Fibroblast of skin of abdomen (primary cell): Measurements from ENCODE around the gene C20orf144.
A peak's percentile ranks its signal among the peaks of the same experiment; 100 is the strongest.

Source experiments
- DNase-seq: peaks from one replicate; pipeline ENCODE4 v3.0.0-alpha.2; 2013

The C20orf144 gene

DNA sequence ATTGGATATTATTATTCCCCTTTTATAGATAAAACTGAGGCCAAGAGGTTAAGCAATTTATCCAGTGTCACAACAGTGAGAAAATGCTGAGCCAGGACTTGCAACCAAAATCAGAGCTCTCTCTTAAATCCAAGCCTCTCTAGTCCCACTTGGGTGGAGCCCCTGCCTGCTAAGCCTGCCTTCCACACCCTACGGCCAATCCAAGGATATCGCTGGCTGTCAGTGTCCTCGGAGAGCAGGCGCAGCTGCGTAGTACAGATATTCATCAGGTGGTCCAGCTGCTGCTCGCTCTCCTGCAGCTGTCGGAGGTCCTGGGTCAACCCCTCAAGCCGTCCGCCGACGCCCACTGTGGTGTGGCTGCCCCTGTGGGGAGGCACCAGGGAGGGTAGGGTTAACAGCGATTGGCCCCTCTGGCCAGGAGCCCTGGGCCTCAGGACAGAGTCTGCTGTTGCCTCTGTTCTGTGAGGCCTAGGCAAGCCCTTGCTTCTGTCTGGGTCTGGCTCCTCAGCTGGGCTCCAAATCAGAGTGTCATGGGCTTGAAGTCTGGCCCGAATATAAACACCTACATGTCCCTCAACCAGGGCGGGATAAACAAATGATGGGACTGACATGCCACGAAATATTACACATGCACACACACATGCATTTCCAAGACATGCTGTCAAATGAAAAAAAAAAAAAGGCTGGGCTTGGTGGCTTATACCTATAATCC lies 16.0 kb downstream of the C20orf144 start:
- DNase-seq: no peak

DNA sequence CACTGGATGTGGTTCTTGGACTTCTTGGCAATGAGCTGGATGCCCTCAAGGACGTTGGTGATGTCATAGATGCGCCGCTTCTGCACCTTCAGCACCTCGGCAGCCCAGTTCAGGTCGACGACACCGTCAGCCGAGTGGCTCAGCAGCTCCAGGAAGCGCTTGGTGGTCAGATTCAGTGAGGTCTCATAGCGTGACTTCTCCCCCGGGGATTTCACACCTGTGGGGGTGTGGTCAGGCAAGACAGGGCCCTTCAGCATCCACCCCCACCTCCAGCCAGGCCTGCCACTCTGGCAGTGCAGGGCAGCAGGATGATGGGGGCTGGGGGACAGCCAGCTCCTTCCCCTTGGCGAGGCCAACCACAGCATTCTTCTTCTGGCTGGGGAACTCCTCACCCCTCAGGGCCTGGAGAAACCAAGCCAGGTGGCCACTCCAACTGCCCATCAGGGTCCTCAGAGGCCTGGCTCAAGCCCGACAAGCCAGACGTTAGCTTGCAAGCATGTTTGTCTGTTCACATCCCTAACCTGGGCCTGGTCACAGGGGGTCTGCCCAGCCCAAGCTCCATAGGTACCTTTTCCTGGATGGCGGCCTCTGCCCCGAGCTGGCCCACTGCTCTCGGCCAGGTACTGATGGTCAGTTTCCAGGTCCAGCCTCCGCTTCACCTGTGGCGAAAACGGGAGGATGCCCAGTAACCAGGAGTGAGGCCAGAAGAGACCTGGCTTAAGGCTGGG lies 17.8 kb downstream of the C20orf144 start:
- DNase-seq: no peak

DNA sequence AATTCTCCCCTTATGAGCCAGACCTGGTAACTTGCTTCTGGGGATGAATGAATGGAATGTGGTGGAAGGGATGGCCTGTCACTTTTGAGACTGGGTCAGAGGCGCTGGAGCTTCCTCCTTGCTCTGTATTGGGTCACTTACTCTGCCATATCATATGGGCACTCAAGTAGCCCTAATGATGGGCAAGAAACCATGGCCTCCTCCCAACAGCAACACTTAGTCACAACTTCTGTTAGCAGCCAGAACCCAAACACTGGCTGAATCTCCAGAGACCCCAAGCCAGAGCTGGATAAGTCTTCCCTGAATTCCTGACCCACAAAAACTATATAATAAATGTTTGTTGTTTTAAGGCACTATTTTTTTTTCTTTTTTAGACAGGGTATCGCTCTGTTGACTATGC lies 18.6 kb downstream of the C20orf144 start:
- DNase-seq: no peak

DNA sequence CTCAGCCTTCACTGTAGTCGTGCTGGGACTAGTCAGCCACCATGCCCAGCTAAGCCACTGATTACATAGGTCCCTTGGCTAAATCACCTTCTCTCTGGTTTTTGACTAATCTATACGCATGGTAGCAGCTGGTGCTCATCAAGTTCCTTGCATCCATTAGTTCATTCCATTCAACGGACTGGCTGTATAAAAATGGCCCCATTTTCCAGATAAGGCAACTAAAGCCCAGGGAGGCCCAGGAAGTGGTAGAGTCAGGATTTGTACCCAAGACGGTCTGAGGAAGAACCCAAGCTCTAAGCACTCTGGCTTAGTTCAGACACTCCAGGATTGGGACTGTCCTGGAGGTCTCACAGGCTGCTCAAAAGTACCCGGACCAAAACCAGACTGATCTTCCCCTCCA lies 19.2 kb downstream of the C20orf144 start:
- DNase-seq: no peak

DNA sequence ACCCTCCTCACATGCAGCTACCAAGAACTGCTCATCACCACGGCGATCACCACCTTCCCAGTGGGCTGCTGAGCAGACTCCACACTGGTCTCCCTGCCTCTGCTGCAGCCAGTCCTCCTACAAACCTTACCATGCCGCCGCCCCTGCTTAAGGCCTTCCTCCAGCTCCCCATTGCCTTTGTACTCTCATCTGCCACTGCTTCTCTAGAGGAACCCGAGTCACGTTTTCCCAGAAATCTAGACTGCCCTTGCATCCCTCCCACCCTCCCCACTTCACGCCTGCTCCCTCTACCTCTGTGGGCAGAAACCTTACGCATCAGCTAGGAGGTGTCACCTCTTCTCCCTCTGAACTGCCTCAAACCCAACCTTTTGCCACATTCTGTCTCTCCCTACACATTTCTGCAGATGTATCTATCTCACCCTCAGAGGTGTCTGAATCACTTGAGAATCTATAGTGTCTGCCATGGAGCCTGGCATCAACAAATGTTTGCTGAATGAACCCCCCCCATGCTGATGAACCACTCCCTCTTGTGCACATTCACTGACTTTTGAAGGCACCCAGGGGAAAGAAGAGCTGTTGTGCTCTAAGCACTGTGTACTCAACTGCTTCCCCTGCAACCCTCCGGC lies 19.7 kb downstream of the C20orf144 start:
- no peak for DNase-seq

DNA sequence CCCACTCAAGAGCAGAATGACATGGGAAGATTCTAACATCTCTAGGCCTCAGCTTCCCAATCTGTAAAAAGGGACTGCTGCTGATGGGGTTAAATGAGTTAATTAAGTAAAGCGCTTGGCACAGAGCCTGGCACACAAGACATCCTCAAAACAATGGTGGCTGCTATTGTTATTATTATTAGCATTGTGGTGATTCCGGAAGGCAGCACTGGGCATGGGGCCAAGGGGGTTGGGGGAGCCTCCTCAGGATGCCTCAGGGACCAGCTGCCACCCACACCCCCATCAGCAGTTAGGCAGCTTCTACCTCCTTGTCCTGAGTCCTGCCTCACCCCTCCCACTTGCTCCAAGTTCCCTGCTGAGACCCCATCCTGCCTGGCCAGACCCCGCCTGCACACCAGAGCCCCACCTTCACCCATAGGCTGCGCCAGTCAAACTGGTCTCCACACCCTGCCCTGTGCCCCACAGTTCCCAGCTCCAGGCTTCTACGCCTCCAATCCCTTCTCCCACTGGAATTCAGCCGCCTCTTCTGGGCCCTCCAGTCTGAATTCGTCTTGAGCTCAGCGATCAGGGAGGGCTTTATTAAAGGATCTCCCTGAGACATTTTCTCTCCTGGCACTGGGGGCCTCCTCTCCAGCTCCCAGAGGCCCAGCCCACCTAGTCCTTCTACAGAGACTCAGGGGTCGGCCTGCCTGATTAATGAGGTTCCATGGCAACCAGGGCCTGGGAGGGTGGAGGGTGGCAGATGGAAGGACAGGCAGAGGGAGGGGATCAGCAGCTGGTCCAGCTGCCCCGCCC lies 22.6 kb downstream of the C20orf144 start:
- DNase-seq: no peak

DNA sequence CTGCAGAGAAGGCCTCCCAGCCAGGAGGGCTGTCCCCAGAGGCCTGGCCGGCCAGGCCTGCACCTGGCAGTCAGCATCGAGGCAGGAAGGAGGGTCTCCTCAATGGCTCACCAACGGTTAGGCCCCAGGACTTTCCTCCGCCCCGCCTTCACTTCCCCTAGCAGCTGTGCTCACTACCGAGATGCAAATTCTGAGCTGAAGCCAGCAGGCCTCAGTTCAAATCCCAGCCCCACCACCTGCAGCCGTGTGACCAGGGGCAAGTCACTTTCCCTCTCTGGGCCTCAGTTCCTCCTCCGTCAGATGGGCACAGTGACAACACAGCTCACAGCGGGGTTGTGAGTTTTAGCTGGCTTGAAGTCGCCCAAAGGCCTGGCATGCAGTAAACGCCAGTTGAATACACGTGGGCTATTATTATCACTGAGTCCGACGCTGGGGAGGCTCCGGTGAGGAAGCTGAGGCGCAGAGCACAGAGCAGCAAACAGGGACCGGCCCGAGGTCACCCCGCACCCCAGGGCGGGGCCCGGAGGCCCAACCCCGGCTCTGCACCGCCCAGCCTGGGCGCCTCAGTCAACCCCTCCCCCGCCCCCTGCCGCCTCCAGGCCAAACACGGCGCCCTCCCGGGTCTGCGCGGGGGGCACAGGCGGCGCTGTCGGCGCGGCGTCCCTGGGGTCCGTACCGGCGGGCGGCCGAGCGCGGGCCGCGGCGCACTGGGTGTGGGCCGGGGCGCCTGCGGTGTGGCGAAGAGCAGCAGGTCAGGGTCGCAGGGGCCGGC lies 23.4 kb downstream of the C20orf144 start:
- DNase-seq: no peak

DNA sequence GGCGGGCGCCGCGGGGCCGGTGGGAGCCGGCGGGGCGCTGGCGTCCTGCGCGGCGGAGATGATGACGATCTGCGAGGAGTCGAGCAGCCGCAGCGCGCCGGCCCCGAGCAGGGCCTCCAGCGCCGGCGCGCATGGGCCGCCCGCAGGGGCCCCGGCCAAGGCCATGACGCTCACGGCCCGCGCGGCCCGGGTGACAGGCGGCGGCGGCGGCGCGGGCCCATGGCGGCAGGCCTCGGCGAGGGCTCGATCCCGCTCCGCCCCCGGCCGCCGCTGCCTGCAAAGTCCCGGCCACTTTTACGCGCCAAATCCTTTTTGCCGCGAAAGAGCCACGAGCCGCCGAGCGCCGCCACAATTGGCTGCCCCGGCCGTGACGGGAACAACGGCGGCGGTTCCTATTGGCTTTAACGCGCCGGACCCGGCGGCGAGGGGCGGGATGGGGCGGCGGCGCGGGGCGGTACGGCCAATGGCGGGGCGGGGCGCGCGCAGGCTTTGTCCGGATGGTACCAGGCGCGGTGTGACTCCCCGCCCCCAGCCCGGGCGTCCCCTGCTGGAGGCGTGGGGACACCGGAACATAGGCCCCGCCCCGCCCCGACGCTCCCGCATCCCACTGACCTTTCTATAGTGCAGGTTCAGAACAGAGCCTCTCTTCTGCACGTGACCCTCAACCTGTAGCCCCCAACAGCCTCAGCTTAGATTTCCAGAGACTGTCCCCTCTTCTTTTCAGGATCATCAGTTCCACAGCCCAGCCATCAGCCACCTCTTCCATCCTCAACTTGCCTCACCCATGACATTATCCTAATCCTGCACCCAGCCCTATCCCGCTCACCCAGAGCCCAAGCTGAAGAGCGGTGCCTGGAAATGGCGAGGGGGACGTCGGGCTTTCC lies 24.2 kb downstream of the C20orf144 start, which contains the start of gene E2F1:
Gene E2F1 (minus strand): TSS at position 286 of the 884 bp plus-strand sequence. CDS start 121 bp downstream, at position 165.
- DNase-seq: peak; percentile 93

DNA sequence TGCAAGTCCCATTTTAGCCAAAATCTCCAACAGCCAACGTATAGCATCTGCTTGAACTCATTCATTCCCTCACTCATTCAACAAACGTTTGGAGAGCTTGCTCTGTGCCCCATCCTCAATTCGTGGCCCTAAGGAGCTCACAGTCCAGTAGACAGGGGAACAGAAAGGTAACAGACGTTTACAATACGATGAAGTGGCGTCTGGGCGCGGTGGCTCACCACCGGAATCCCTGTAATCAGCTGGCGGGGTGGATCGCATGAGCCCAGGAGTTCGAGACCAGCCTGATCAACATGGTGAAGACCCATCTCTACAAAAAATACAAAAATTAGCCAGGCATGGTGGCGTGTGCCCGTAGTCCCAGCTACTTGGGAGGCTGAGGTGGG lies 24.8 kb downstream of the C20orf144 start:
- no peak for DNase-seq

DNA sequence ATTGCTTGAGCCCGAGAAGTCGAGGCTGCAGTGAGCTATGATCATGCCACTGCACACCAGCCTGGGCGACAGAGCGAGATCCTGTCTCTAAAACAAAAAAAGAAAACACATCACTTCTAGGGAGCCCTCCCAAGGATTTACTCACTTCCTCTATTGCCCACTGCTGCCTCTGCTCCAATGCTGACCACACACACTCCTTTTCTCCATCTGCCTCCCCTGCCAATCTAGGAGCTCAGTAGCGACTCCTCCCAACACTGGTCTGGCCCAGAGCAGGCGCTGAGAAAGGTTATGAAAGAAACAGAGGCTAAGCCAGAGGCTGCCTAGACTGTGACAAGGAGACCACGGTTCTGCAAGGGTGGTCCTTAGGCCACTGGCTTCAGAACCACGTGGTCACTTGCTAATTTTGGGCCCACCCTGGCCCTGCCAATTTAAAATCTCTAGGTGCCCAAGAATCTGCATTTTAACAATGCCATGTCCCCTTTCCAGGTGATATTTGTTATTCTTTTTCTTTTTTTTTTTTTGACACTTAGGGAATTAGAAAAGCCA lies 25.3 kb downstream of the C20orf144 start:
- no peak for DNase-seq

DNA sequence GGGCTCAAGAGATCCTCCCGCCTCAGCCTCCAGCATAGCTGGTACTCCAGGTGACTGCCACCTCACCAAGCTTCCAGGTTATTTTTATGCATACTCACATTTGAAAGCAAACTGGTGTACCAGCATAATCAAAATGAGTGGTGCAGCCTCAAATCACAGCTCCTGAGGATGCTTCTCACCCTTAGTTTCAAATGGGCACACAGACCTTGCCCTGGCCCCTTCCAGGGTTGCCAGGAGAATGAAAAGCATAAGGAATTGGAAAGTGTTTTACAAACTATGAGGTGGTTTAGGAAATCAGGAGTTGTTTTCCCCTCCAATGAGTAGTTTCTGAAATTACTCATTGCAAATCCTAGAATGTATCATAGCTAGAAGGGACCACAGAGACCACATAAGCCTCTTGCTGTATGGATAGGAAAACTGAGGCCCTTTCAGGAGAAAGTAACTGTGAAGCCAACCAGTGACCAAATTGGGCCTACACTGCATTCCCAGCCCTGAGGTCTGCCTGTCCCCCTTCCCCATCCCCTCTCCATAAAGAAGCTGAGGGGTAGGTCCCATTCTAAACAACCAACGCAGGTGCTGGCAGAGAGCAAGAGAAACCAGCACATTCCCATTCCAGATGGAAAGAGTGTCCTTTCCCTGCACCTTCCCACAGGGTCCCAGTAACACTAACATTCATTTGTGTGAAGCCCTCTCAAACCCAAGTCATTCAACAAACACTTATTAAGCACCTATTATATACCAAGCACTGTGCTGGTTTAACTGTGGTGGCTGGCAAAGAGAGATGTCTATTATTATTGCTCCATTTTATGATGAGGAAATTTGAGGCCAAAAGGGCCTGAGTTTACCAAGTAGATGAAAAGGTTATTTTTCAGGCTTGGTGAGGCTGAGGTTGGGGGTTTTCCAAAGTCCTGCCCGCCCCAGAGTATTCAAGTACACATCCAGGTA lies 26.1 kb downstream of the C20orf144 start:
- no peak for DNase-seq

DNA sequence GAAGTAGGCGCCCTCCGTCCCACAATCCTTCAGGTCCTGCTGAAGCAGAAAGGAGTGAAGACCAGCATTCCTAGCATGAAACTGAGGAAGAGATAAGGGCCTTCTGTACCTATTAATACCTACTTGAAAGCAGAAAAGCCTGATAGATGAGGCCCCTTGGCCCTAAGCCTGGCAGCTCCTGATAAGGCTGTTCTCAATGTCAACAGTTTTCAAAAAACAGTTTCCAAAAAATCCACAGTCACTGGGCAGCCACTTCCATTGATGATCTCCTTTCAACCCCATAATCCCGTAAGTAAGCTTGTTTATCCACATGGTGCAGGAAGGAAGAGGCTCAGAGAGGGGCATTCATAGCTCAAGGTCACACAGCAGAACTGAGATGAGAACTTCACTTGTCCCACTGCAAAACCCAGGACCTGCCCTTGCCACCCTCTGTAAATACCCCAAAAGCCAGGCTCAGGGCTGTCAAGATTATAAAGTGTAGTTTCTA lies 26.9 kb downstream of the C20orf144 start:
- DNase-seq: no peak

DNA sequence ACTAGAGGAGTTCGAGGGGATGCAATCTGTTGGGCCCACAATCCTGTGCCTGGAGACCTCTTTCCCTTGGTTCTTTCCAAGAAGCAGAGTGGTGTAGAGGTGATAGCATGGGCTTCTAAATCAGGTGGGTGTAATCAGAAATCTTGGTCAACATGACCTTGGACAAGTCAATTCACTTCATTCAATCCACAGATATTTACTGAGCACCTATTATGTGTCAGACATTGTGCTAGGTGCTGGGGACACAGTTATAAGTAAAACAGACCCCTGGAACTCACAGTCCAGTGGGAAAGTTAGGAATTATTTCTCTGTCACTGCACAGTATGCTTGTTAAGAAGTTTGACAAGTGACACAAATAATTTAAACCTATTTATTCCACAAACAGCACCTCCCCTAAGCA lies 27.4 kb downstream of the C20orf144 start:
- DNase-seq: no peak

DNA sequence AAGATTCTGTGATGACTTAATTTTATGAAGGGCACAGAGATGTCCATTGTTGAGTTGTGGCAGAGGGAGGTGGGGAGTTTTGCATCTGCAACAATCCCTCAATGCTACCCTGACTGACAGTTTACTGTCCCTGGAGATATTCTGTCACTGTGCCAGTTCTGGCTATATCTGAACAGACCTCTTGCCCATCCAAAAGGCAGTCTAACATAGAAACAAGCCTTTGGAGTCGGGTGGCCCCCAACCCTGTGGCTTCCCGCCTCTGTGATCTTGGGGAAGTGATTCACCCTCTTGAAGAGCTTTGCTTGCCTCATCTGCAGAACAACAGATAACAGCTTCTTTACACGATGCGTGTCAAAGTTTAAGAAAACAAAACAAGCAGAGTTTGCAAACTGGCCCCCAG lies 27.8 kb downstream of the C20orf144 start:
- no peak for DNase-seq

DNA sequence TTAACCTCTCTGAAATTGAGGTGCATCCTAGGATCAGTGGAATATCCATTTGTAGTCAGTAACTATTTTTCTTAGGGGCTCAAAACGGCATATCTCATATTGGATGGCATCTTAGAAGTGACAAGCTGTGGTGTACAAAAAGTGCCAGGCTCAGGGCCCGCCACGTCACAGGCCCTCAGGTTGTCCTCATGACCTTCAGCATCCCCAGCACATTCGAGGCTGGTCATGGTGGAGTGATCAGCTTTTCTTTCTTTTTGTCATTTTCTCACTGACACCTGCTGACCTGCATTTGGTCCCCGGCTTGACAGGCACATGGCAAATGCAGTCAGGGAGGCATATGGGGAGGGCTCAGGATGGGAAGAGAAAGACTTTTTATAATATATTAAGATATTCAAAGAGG lies 31.2 kb downstream of the C20orf144 start:
- no peak for DNase-seq

DNA sequence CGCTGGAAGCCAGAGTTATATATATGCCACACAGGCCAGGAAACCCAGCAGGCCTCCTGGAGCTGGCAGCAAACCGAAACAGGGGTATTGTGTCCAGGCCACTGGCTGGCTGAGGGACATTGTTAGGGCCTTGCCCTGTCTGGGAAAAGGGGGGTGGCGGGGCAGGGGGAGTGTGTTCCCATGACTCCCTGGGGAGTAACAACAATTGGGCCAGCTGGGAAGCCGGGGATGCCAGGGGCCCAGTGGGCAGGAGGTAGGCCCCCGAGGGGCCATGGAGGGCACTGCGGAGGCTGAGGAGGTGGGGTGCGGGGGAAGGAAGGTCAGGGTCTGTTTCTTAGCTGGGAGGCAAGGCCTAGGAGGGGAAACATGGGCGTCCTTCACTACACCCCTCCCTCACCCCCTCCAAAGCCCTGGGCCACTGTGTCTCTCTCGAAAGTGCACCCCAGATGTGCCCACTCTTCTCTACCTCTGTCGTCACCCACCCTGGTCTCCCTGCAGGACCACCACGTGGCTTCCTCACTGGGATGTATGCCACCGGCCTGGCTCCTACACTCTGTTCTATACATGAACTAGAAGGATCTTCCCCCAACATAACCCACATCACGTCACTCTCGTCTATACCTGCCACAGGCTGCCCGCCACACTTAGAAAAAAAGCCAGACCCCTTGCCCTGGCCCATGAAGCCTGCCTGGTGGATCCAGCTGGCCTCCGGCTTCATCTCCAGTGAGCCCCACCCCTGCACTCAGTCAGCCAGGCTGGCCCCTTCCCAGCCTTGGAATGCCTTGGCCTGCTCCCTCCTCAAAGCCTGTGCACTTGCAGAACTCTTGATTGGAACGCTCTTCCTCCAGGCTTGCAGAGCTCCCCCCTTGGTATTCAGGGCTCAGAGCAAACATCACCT lies 31.9 kb downstream of the C20orf144 start:
- DNase-seq: no peak

DNA sequence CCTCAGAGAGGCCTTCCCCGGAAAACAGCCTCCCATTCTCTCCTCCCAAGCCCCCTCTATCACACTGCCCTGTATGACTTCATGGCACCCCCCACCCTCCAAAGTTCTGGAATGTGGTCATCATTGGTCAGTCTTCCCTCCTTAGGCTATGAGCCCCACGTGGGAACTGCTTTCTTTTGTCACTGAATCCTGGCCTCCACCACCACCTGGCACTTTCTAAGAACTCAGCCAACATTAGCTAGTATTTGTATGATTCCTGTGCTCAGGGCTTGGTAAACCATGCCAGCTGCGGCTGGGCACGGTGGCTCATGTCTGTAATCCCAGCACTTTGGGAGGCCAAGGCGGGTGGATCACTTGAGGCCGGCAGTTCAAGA lies 32.5 kb downstream of the C20orf144 start:
- no peak for DNase-seq

DNA sequence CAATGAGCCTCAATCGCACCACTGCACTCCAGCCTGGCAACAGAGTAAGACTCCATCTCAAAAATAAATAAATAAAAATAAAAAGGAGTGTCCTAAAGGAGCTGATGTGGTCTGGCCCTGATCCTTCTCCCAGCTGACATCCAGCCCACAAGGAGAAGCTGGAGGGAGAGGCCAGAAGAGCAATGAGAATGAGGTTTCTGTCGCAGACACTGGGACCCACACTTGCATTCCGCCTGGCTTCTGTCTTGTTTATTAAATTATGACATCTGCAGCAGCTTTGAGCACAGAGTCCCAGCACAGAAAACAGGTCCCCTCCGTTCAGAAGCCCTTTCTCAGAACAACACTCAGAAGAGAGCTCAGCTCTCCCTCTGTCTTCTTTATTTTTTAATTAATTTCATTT lies 34.3 kb downstream of the C20orf144 start:
- DNase-seq: no peak
